Caco-2 (cell line): ENCODE results near the gene DTWD2. TPM values are rescaled to one million over a fixed set of nuclear protein-coding genes. Genes with fewer than 3 reads are reported as not detected.

Experiments used
- BruUV-seq: library from RNA; stranded (reverse); fragments of 400-500 nt; replicated peaks from 2 replicates; lab custom pipeline; 2021; lab: Mats Ljungman, UMichigan
- CTCF ChIA-PET: fragments of 300-600 bp; sonication (Branson Sonifier 250); formaldehyde crosslinking; loops from one replicate; lab custom pipeline; 2022; ENCODE audit warnings: antibody characterized with exemption; lab: Charles Lee
- POLR2A ChIA-PET: fragments of 300-600 bp; sonication (Branson Sonifier 250); formaldehyde crosslinking; loops from one replicate; lab custom pipeline; 2022; ENCODE audit warnings: antibody characterized with exemption; lab: Charles Lee
- DNase-seq, 2 experiments: peaks; one replicate each; pipeline versions ENCODE4 v3.0.0 to v3.0.0-alpha.2; 2020 to 2022
- H3K27me3 ChIP-seq: replicated peaks from 2 replicates; pipeline ENCODE4 v1.6.0; 2011; ENCODE audit warnings: low read length; ENCODE audit not compliant: control insufficient read depth, insufficient read depth
- H3K36me3 ChIP-seq: 2 replicates; pipeline ENCODE4 v1.5.1; 2011; ENCODE audit warnings: low read length; ENCODE audit not compliant: control insufficient read depth, insufficient read depth
- H3K4me1 ChIP-seq: fragments of 250-450 bp; sonication (Bioruptor Pico); 2 replicates; pipeline ENCODE4 v1.5.1; 2020; ENCODE audit warnings: mild to moderate bottlenecking
- H3K4me3 ChIP-seq: 2 replicates; pipeline ENCODE4 v1.5.1; 2011; ENCODE audit warnings: low read depth, mild to moderate bottlenecking, control low read depth, low read length
- H3K9me3 ChIP-seq: fragments of 250-450 bp; sonication (Bioruptor Pico); 2 replicates; pipeline ENCODE4 v1.5.1; 2020; ENCODE audit warnings: mild to moderate bottlenecking, moderate library complexity
- H3K27ac Mint-ChIP-seq: one replicate; pipeline ENCODE4 v1.8.0; 2022; ENCODE audit warnings: mixed read lengths; ENCODE audit not compliant: unreplicated experiment
- H3K27me3 Mint-ChIP-seq: one replicate; pipeline ENCODE4 v1.8.0; 2022; ENCODE audit warnings: mixed read lengths; ENCODE audit not compliant: insufficient read depth, unreplicated experiment
- H3K36me3 Mint-ChIP-seq: one replicate; pipeline ENCODE4 v1.8.0; 2022; ENCODE audit warnings: mild to moderate bottlenecking, mixed read lengths; ENCODE audit not compliant: insufficient read depth, unreplicated experiment
- H3K4me1 Mint-ChIP-seq: one replicate; pipeline ENCODE4 v1.8.0; 2022; ENCODE audit warnings: low read depth, mixed read lengths; ENCODE audit not compliant: unreplicated experiment
- H3K4me3 Mint-ChIP-seq: one replicate; pipeline ENCODE4 v1.8.0; 2022; ENCODE audit warnings: mild to moderate bottlenecking, moderate library complexity, mixed read lengths; ENCODE audit not compliant: unreplicated experiment
- H3K9me3 Mint-ChIP-seq: one replicate; pipeline ENCODE4 v1.8.0; 2022; ENCODE audit warnings: mixed read lengths; ENCODE audit not compliant: unreplicated experiment
- intact Hi-C: fragments of 100-400 bp; cut with micrococcal nuclease; formaldehyde crosslinking; loops from one replicate; pipeline ENCODE4 v1.10.0; 2022; ENCODE audit not compliant: unreplicated experiment
- total RNA-seq: library from RNA; stranded (reverse); gene quantifications from 2 replicates; pipeline ENCODE4 v1.2.3, GENCODE V29; 2022
- TF ChIP-seq, protein P1 (sequence below), 2 experiments: fragments of 200-600 bp in 1 of 2; IDR thresholded peaks; 1 replicate in 1 of 2; 2 replicates in 1 of 2; pipeline versions ENCODE4 v1.5.1 to v1.8.0; 2011 to 2022; ENCODE audit warnings: antibody characterized with exemption in 1 of 2, control low read depth in 1 of 2, inconsistent platforms in 1 of 2, low read depth in 1 of 2, low read length in 1 of 2, mild to moderate bottlenecking in 1 of 2, moderate library complexity in 1 of 2; ENCODE audit not compliant: insufficient read depth in 1 of 2, severe bottlenecking in 1 of 2, unreplicated experiment in 1 of 2

DTWD2 gene
- total RNA-seq, 1 experiment from 2014 or later = 5.6 TPM

DNA sequence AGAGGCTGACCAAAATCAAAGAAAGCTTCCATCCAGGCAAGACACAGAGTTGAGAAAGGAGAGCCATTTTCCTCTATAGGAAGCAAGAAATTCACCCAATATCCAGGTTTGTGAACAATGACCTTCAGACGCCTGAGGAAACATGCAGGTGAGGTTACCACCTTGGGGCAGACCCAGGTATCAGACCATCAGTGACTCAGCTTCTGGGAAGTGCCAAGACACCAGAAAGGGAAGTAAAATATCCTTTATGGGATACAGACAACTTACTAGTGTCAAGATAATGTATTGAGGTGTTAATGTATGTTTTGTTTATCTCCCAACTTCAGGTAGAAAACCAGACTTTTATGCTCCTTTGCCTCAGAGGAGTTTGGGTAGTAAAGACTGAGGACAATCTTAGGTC is 2.2 kb upstream of the DTWD2 start:
- H3K36me3 ChIP-seq = no peaks in the 10 kb centered on the region
- H3K9me3 ChIP-seq = no peaks in the 10 kb centered on the region
- Mint-ChIP-seq H3K27me3 (no peaks in the 10 kb centered on the region), H3K4me1 (peaks cover 17% of the 10 kb centered on the region), H3K4me3 (peak overlapping the region; percentile 81), H3K36me3 (no peaks in the 10 kb centered on the region), H3K9me3 (no peaks in the 10 kb centered on the region), H3K27ac (peak overlapping the region; percentile 89)
- peaks cover 24% of the 10 kb centered on the region for H3K4me1 ChIP-seq
- CTCF ChIA-PET = interaction anchor here (1.2 to 3.0 kb wide), 2 partner anchors 80 to 277 kb away, joined by 3 to 13 read pairs; partner anchors contain the start of gene DMXL1
- POLR2A ChIA-PET = interaction anchor here (0.8 to 3.0 kb wide), 2 partner anchors 80 to 278 kb away, joined by 3 to 14 read pairs; partner anchors contain the start of gene DMXL1
- BruUV-seq = no TSS peak
- no peak for DNase-seq
- H3K4me3 ChIP-seq = no peak overlapping the region
- TF ChIP-seq, protein P1, sequence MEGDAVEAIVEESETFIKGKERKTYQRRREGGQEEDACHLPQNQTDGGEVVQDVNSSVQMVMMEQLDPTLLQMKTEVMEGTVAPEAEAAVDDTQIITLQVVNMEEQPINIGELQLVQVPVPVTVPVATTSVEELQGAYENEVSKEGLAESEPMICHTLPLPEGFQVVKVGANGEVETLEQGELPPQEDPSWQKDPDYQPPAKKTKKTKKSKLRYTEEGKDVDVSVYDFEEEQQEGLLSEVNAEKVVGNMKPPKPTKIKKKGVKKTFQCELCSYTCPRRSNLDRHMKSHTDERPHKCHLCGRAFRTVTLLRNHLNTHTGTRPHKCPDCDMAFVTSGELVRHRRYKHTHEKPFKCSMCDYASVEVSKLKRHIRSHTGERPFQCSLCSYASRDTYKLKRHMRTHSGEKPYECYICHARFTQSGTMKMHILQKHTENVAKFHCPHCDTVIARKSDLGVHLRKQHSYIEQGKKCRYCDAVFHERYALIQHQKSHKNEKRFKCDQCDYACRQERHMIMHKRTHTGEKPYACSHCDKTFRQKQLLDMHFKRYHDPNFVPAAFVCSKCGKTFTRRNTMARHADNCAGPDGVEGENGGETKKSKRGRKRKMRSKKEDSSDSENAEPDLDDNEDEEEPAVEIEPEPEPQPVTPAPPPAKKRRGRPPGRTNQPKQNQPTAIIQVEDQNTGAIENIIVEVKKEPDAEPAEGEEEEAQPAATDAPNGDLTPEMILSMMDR (IDR thresholded peaks at IDR 0.05; ENCODE audit: insufficient read depth in 1 of 2, low read depth in 1 of 2, low read length in 1 of 2, severe bottlenecking in 1 of 2, unreplicated experiment in 1 of 2) = no peak
- intact Hi-C loops = no loop called here
- no peaks in the 10 kb centered on the region for H3K27me3 ChIP-seq

DNA sequence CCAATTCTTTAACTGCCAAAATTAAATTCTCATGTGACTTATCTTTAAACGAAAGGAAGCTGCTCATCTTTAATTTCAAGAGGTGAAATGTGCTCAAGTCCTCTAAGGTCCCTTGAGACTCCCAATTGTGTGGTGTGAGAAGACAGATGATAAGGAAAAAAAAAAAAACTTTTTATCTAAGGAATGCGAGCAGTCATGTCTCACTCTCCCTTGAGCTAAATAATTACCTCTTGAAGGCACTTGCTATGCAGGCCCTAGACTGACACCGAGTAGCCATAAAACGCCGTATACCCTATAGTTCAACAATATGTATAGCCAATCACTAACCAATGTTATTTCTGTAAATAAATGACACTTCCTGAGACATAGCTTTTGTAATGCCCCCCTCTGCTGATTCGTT is 1.5 kb upstream of the DTWD2 start:
- H3K36me3 ChIP-seq = no peaks in the 10 kb centered on the region
- no peaks in the 10 kb centered on the region for H3K9me3 ChIP-seq
- POLR2A ChIA-PET = interaction anchor here (0.6 to 3.0 kb wide), 4 partner anchors 14 to 463 kb away, joined by 3 to 14 read pairs (median 5); partner anchors contain the start of gene DMXL1
- TF ChIP-seq, protein P1 (IDR thresholded peaks at IDR 0.05; ENCODE audit: insufficient read depth in 1 of 2, low read depth in 1 of 2, low read length in 1 of 2, severe bottlenecking in 1 of 2, unreplicated experiment in 1 of 2) = no peak
- H3K27ac Mint-ChIP-seq = peak overlapping the region; percentile 89
- CTCF ChIA-PET = interaction anchor here (1.0 to 3.0 kb wide), 3 partner anchors 81 to 422 kb away, joined by 3 to 13 read pairs (median 4); partner anchors contain the start of gene DMXL1
- H3K27me3 ChIP-seq = no peaks in the 10 kb centered on the region
- no peaks in the 10 kb centered on the region for H3K27me3 Mint-ChIP-seq
- peaks cover 17% of the 10 kb centered on the region for H3K4me1 Mint-ChIP-seq
- peaks cover 24% of the 10 kb centered on the region for H3K4me1 ChIP-seq
- H3K9me3 Mint-ChIP-seq = no peaks in the 10 kb centered on the region
- no peak overlapping the region for H3K4me3 ChIP-seq
- peak; percentile 38 to 73 for DNase-seq
- H3K4me3 Mint-ChIP-seq = peak overlapping the region; percentile 81
- H3K36me3 Mint-ChIP-seq = no peaks in the 10 kb centered on the region
- intact Hi-C loops = loop anchor here (5.0 kb wide), 1 partner anchor 327 kb away; no protein-coding TSS in a partner anchor
- BruUV-seq = no TSS peak

DNA sequence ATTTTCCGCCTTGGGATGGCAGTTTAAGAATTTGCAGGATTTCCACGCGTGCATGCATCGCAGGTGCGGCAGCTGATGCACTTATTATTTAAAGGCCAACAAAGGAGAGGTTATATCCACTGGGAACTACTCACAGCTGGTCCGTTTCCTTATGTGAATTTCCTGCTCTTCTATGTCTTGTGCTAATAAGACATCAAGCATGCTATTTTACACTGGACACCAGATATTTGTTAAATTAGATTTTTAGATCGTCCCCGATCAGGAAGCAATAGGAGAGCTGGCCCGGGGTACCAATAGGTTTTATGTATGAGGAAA is 476 bp upstream of the DTWD2 start:
- no peaks in the 10 kb centered on the region for H3K27me3 ChIP-seq
- Mint-ChIP-seq H3K27me3 (no peaks in the 10 kb centered on the region), H3K36me3 (no peaks in the 10 kb centered on the region), H3K4me3 (peak overlapping the region; percentile 81), H3K9me3 (no peaks in the 10 kb centered on the region), H3K4me1 (peaks cover 17% of the 10 kb centered on the region), H3K27ac (peak overlapping the region; percentile 75)
- peak overlapping the region; percentile 94 for H3K4me3 ChIP-seq
- ChIA-PET CTCF (interaction anchor here (1.2 to 3.0 kb wide), 5 partner anchors 82 to 423 kb away, joined by 3 to 15 read pairs (median 4); partner anchors contain the start of gene DMXL1), POLR2A (interaction anchor here (3.0 kb wide), 1 partner anchor 82 kb away, joined by 14 read pairs; the partner anchor contains the start of gene DMXL1)
- BruUV-seq = TSS peak; percentile 76
- no peaks in the 10 kb centered on the region for H3K36me3 ChIP-seq
- no peak for DNase-seq
- H3K9me3 ChIP-seq = no peaks in the 10 kb centered on the region
- TF ChIP-seq, protein P1 (IDR thresholded peaks at IDR 0.05; ENCODE audit: insufficient read depth in 1 of 2, low read depth in 1 of 2, low read length in 1 of 2, severe bottlenecking in 1 of 2, unreplicated experiment in 1 of 2) = no peak
- peaks cover 24% of the 10 kb centered on the region for H3K4me1 ChIP-seq
- intact Hi-C loops = loop anchor here (1.0 to 5.0 kb wide), 9 partner anchors 20 to 463 kb away; partner anchors contain the start of gene HSD17B4
